NCI-H226 (cell line): Measurements from ENCODE around the gene RAD51B.
"Not testable (repeated sequence)": the region's sequence is repeated elsewhere in the genome, so short reads cannot be mapped to it uniquely, and the experiment has no call there.

Experiments used
- DNase-seq: peaks from one replicate; pipeline ENCODE4 v3.0.0-alpha.2; 2015

The RAD51B gene

DNA sequence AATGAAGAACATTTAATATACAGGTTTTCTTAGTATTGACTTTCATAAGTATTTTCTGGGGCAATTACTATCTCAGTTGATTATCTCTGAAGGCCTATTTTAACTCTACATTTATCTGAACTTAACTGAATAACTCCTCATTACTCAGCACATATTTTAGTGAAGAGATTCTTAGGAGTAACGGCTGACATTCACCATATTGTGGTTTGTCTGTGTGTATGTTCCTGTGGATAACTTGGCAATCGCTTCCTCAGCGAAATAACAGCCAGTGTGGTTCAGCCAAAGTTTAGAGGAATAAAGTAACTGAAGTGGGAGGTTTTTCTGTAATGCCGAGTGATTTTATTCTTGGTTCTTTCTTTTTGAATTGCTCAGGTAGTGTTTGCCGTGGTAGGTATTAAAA, 168.0 kb downstream of the RAD51B start:
- DNase-seq, result peak; percentile 92

GRCh38 chr14:67988210-67988609, 168.6 kb downstream of the RAD51B start:
- DNase-seq, result not testable (repeated sequence)

- no peak for DNase-seq
Observed at GRCh38 chr14:67990576-67990975, 171.0 kb downstream of the RAD51B start.

- no peak for DNase-seq
Observed at GRCh38 chr14:67994531-67994930, 175.0 kb downstream of the RAD51B start.

GRCh38 chr14:67996235-67996634, 176.7 kb downstream of the RAD51B start:
- no peak for DNase-seq

DNA sequence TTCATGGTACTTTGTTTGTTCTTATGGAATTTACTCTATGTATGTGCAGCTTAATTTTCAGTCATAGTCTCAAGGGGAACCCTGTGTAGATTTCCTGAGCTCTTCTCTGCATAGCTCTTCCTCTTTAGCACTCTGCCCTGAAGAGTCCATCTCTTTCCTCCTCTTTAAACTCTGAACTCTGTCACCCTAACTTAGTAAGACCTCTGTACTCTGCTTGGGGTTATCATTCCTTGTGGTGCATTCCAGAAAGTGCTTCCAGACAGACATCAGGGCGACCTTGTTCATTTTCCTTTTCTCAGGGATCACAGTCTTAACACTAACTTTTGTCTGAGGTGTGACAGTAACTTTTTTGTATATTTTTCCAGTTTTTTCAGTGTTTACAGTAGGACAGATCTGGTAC, 179.3 kb downstream of the RAD51B start:
- DNase-seq, result no peak

- peak; percentile 77 for DNase-seq
Observed at GRCh38 chr14:67999290-67999689, 179.7 kb downstream of the RAD51B start.

- DNase-seq, result peak; percentile 88
Observed at GRCh38 chr14:67999705-68000384, 180.3 kb downstream of the RAD51B start.

DNA sequence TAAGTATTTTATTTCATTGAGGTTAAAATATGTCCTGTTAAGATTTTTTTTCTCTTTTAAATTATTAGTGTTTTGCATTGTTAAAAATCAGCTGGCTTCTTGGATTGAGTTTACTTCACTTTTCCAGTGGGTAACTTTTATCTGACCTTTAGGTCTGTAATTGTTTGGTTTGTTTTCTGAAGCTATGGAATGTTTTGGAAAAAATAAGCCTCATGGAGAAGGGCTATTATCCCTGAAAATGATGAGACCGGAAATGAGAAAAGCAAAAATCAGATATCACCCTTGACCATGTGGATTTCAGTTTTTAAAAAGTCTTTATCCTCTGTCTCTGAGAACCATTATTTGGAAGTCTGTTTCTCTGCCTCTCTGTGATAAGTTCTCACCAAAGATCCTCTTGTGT, 180.9 kb downstream of the RAD51B start:
- DNase-seq, result no peak

DNA sequence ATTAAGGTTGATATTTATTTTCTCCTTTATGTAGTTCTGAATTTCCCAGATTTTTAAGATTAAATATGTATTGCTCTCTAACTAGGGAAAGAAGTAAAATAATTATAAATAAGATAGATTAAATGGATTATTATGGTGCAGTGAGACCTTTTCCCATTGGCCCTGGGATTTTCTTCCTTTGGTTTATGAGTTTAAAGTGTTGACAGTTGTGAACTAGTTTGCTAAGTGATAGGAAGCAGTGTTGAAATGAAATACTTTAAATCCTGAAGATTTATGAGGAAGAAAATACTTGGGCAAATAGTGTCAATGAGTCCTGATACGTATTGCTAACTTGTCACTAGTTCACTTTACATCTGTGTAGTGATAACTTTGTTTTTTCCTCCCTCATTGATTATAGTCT, 188.9 kb downstream of the RAD51B start:
- DNase-seq, result no peak

GRCh38 chr14:68011406-68012028, 191.9 kb downstream of the RAD51B start:
- peak; percentile 42 for DNase-seq

GRCh38 chr14:68012871-68013270, 193.3 kb downstream of the RAD51B start:
- no peak for DNase-seq

- no peak for DNase-seq
Observed at GRCh38 chr14:68013326-68013725, 193.7 kb downstream of the RAD51B start.

DNA sequence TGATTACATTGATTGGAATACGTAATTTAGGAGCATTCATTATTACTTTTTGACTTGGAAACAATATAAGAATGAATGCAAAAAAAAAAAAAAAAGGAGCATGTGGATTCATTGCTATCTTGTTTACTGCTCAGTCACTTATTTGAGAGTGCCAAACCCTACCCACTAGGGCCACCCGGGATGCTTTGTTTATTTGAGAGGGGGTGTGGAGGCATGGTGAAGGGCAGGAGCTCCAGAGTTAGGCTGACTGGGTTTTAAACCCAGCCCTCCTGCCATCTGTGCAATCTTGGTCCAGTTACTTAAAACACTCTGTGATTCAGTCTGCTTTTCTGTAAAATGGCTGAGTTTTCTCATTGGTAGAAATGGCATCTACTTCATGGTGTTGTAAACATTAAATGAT, 195.2 kb downstream of the RAD51B start:
- DNase-seq, result no peak

GRCh38 chr14:68015356-68016254, 196.0 kb downstream of the RAD51B start:
- DNase-seq, result no peak

DNA sequence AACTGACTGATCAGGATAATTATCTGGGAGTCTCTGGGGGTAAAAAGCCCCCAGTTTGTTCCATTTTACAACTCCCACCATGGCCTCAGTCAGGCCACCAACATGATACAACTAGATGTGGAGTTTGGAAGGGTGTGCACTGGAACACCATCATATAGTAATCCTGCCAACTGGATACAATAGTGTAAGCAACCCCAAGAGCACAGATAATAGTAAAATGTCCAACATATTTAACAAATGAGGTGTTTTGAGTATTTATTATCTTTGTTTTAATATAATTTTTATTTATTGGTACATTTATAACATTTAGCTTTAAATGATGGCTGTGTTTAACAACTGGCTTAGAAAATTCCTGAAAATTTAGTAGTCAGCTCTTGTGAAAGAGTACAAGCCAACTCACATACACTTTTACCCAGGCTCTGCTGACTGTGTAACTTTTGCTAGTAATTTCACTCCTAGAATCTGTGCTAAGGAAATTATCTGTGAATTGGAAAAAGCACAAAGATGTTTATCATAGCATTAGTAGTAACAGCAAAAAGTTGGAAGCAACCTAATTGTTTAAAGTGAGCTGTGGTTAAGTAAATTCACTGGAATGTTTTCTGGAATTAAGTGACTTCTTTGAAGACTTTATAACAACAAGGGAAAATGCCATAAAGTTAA, 196.8 kb downstream of the RAD51B start:
- DNase-seq, result no peak

DNA sequence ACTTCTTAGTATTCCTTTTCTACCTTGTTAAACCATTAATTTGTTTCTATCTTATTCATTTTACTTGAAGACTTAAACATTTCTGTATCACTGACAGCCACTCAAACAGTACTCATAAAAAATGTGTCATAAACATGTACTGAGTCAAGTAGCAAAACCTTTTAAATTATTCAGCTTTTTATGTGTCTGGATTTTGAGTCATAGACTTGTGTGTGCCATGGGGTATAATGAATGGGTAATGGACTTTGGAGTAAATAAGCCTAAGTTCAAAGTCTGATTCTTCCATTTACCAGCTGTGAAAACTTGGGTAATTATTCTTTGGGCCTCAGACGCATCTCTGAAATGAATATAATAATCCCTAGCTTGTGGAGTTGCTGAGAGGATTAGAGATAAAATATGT, 199.0 kb downstream of the RAD51B start:
- no peak for DNase-seq

DNA sequence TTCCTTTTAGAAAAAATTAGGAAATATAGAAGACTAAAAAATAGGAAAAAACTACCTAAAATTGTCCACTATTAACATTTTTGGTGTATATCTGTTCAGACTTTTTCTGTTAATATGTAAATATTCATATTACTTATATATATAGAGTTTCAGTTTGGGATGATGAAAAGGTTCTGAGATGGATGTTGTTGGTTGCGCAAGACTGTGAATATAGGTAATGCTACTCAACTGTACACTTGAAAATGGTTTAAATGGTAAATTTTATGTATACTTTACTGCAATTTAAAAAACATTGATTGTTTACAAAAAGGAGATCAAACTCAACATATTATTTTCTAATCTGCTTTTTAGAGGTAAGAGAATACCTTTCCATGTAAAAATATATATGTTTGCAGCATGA, 200.9 kb downstream of the RAD51B start:
- DNase-seq, result no peak

DNA sequence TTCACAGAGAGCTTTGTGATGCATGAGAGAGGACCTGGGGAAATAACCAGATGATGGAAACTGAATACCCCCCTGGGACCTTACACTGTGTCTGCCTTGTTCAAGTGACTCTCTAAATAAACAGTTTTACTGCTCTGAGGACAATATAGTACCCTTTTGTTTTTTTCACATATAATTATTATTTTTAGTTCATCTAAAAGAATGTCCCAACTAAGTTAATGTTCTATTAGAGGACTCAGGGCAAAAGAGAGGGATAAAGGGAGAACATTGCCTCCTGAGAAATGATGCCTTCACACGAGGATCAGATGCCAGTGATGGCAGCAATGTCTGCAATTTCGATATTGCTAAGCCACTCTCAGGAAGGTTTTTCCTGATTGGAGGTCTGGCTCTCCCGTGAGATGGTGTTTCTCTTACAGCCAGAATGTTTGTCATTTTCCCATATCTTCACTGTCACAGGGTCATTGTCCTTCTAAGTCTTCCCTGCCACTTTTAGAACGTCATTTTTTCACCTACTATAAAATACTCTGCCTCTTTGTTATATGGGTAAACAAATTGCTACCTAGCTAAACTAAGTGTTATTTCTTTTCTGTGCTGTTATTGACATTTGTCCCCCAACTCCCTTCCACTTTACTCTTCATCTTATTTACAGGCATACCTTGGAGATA, 201.6 kb downstream of the RAD51B start:
- no peak for DNase-seq

GRCh38 chr14:68027276-68027675, 207.7 kb downstream of the RAD51B start:
- DNase-seq, result peak; percentile 68

DNA sequence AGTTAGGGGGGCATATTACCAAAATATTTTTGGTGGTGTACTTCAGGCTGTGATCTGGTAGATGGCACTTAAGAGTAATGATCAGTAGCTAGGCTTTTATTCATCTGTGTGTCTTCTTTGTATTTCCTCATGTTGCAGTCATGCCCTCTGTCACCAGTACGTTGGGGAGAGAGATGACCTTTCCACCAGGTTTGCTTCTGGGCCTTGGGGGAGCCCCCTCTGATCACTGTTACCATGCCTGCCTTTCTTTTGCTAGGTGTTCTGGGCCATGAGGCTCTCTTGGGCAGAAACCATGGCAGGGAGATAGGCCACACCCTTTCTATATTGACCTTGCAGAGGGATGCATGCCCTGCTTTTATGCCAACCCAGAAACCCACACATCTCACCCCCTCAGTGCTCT, 208.5 kb downstream of the RAD51B start:
- no peak for DNase-seq

GRCh38 chr14:68031011-68031410, 211.4 kb downstream of the RAD51B start:
- not testable (repeated sequence) for DNase-seq

DNA sequence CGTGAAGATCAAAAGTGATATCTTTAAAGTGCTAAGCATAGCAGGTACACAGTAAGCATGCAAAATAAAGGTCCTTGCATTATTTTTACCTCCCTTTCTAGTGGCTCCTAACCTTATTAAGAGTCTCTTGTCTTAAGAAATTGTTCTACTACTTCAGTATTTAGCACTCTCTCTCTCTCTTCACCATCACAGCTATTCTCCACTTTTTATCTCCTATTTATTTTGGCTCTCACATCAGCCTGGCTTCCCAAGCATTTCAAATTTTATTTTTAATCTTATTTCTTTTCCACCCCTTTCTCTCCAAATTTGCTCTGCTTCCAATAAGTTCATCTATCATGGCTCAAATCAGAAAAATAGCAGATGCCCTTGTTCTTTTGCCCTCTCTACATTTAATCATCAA, 212.6 kb downstream of the RAD51B start:
- no peak for DNase-seq
